PC-9 (cell line): ENCODE results near the gene C1orf141.

Source experiments
- CTCF ChIP-seq: fragments of 200-600 bp; sonication (generic); conservative IDR thresholded peaks from 2 replicates; pipeline ENCODE4 v1.6.1; 2017; ENCODE audit warnings: mixed run types, antibody characterized with exemption, mild to moderate bottlenecking, moderate library complexity
- EZH2 ChIP-seq: fragments of 200-600 bp; sonication (generic); IDR thresholded peaks from 2 replicates; pipeline ENCODE4 v1.8.0; 2017; ENCODE audit warnings: antibody characterized with exemption, low read depth

- TF ChIP-seq CTCF = no peak
- TF ChIP-seq EZH2 = no peak
Observed at GRCh38 chr1:67118191-67118590, 16.6 kb downstream of the C1orf141 start.
